GM12892 (cell line): ENCODE measurements around the gene SYT6.

ENCODE experiments used
- POLR2A ChIP-seq: IDR thresholded peaks from 2 replicates; pipeline ENCODE4 v1.6.1; 2011; ENCODE audit warnings: low read depth, low read length, control low read depth
- POLR2AphosphoS5 ChIP-seq: IDR thresholded peaks from 2 replicates; pipeline ENCODE4 v1.6.1; 2011; ENCODE audit warnings: low read depth, low read length, control low read depth
- TAF1 ChIP-seq: IDR thresholded peaks from 2 replicates; pipeline ENCODE4 v1.6.1; 2011; ENCODE audit warnings: low read depth, mild to moderate bottlenecking, control low read depth, low read length, borderline replicate concordance

DNA sequence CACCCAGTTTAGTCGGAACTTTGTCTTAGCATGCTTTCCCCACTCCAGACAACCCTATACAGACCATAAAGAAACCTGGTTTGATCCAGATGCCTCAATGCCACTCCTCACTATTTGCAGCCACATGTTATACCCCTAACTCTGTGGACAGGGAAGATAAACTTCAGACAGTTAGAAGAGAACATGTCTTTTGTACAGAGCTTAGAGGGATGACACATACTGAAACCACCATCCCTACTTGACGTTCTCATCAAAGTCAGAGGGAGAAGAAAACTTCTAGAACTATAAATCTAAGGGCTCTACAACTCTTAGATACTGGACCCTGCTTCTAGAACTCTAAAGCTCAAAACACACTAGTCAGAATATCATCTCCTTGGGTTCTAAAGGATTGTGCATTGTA lies 3.7 kb downstream of the SYT6 start:
- no peak for TF ChIP-seq POLR2AphosphoS5
- TF ChIP-seq POLR2A: no peak
- no peak for TF ChIP-seq TAF1
